Measurements from ENCODE around the gene CDH16.
"Not testable (repeated sequence)": the region's sequence is repeated elsewhere in the genome, so short reads cannot be mapped to it uniquely, and the experiment has no call there.

The CDH16 gene

GRCh38 chr16:66945939-66946338 is 27.3 kb upstream of the CDH16 start:
- no peak for DNase-seq (ENCODE audit: low spot score)
- TF ChIP-seq CTCF (IDR thresholded peaks at IDR 0.05; ENCODE audit: extremely low read depth, missing control alignments), result no peak

DNA sequence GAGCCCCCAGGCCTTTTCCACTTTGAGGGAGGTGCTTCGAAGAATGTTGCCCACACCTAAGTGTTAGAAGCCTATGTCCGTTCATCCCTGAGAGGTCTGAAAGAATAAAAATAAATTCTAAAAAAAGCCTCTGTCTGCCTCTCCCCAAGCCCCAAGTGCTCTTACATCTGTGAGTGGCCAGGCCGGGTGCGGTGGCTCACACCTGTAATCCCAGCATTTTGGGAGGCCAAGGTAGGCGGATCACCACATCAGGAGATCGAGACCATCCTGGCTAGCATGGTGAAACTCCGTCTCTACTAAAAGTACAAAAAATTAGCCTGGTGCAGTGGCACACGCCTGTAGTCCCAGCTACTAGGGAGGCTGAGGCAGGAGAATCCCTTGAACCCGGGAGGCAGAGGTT is 26.3 kb upstream of the CDH16 start:
- not testable (repeated sequence) for DNase-seq (ENCODE audit: low spot score)

DNA sequence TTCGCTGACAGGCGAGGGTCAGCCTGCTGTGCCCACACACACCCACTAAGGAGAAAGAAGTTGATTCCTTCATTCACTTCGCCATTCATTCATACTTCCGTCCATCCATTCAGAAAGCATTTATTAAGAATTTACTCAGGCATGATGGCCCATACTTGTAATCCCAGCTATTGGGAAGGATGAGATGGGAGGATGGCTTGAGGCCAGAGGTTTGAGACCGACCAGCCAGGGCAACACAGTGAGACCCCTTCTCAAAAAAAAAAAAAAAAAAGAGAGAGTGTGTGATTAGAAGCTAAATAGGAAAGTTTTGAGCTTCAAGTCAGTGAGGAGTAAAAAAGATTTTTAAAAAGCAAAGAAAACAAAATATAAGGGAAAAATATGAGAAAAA is 25.4 kb upstream of the CDH16 start:
- TF ChIP-seq CTCF (IDR thresholded peaks at IDR 0.05; ENCODE audit: extremely low read depth, missing control alignments), result no peak
- no peak for DNase-seq (ENCODE audit: low spot score)

DNA sequence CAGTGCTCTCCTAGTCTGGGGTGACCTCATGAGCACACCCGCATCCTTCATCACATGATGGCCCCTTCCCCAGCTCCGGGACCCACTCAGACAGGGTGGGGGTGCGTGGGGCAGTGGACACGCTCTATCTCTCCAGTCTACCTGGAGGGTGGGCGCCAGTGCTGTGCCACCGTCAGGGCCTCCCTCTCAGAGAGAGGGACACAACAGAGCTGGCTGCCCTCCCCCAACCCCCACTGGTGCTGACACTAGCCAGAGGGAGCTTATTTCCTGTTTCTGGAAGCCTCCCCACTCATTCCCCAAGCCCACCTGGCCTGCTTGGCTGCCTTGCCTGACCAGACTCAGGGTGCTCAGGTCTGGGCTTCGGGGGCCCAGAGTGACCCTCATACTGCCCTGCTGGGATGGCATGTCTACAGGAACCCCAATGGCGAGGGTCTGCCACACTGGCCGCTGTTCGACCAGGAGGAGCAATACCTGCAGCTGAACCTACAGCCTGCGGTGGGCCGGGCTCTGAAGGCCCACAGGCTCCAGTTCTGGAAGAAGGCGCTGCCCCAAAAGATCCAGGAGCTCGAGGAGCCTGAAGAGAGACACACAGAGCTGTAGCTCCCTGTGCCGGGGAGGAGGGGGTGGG is 24.9 kb upstream of the CDH16 start:
- no peak for TF ChIP-seq CTCF (IDR thresholded peaks at IDR 0.05; ENCODE audit: extremely low read depth, missing control alignments)
- no peak for DNase-seq (ENCODE audit: low spot score)

DNA sequence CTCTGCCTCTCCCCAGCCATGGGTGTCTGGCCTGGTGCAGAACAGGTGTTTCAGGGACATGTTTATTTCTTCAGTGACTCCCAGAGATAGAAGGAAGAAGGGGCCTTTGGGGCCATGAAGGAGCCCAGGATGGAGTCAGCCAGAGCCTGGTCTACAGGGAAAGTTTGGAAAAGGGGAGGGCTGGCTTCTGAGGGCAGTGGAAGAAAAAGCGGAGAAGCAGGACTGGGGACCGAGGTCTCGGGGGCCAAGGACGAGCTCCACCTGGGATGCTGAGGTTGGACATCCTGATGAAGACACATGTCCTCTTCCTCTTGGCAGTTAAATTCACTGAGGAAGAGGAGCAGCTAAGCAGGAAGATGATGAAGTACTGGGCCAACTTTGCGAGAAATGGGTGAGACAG is 24.3 kb upstream of the CDH16 start:
- TF ChIP-seq CTCF (IDR thresholded peaks at IDR 0.05; ENCODE audit: extremely low read depth, missing control alignments), result no peak

GRCh38 chr16:66940236-66940635 is 21.6 kb upstream of the CDH16 start:
- TF ChIP-seq CTCF (IDR thresholded peaks at IDR 0.05; ENCODE audit: extremely low read depth, missing control alignments), result no peak
- no peak for DNase-seq (ENCODE audit: low spot score)

More for the DNA sequence above, 24.3 kb upstream of the CDH16 start:
- DNase-seq (ENCODE audit: low spot score), result no peak

DNA sequence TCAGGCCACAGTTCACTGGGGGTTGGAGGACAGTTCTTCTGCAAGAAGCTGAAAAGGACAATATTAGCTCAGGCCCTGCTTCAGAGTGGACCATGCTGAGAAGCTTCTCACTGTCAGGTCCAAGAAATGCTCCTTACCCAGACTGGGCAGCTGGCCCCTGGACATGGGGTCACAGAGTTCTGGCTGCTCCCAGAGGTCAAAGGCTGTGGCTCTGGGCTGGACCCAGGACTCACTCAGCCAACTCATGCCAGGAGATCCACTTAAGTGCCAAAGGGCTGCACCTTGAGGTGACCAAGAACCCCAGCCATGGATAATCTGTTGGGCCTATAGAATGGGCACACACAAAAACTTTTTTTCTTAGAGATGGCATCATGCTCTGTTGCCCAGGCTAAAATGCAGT is 20.7 kb upstream of the CDH16 start:
- no peak for TF ChIP-seq CTCF (IDR thresholded peaks at IDR 0.05; ENCODE audit: extremely low read depth, missing control alignments)
- DNase-seq (ENCODE audit: low spot score), result no peak

DNA sequence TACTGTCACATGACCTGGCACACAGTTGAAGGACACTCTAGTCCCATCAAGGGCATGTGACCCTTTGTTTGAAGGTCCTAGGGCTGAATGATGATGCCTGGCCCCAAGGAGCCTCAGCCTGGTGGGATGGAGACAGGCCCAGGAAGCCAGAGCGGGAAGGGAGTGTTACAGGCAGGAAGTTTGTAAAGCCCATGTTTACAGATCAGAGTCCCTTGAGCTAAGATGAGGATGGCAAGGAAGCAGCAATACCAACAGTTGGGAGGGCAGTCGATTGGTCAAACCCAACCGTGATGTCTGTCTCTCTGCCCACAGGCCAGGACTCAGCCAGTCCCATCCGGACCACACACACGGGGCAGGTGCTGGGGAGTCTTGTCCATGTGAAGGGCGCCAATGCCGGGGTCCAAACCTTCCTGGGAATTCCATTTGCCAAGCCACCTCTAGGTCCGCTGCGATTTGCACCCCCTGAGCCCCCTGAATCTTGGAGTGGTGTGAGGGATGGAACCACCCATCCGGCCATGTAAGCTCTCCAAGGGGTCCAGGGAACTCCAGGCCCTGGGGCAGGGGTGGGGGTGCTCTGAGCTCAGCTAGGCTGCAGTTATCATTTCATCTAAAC is 19.1 kb upstream of the CDH16 start:
- no peak for TF ChIP-seq CTCF (IDR thresholded peaks at IDR 0.05; ENCODE audit: extremely low read depth, missing control alignments)
- no peak for DNase-seq (ENCODE audit: low spot score)
